GM21515 (cell line): Measurements from ENCODE around the gene OSBPL8.
"Not testable (repeated sequence)": the region's sequence is repeated elsewhere in the genome, so short reads cannot be mapped to it uniquely, and the experiment has no call there.

Experiments used
- ATAC-seq: cut with Tn5 transposase; IDR thresholded peaks from one replicate; pipeline ENCODE4 v1.9.1; 2021; ENCODE audit not compliant: unreplicated experiment

Gene OSBPL8

GRCh38 chr12:76529226-76529918 is 30.2 kb downstream of the OSBPL8 start:
- ATAC-seq, result no peak

- no peak for ATAC-seq
These were observed 36.2 kb downstream of the OSBPL8 start for GRCh38 chr12:76523408-76523807.

- ATAC-seq, result no peak
These were observed 39.2 kb downstream of the OSBPL8 start for GRCh38 chr12:76520348-76520747.

GRCh38 chr12:76519538-76519937 is 40.0 kb downstream of the OSBPL8 start:
- no peak for ATAC-seq

GRCh38 chr12:76518699-76519098 is 40.9 kb downstream of the OSBPL8 start:
- no peak for ATAC-seq

GRCh38 chr12:76515271-76515670 is 44.3 kb downstream of the OSBPL8 start:
- ATAC-seq, result no peak

GRCh38 chr12:76511116-76511716 is 48.4 kb downstream of the OSBPL8 start:
- ATAC-seq, result peak; percentile 83

- ATAC-seq, result no peak
These were observed 51.2 kb downstream of the OSBPL8 start for GRCh38 chr12:76508128-76508980.

- ATAC-seq, result no peak
These were observed 53.4 kb downstream of the OSBPL8 start for GRCh38 chr12:76506149-76506548.

GRCh38 chr12:76505050-76505449 is 54.5 kb downstream of the OSBPL8 start:
- ATAC-seq, result no peak

- no peak for ATAC-seq
These were observed 55.0 kb downstream of the OSBPL8 start for GRCh38 chr12:76504606-76505005.

GRCh38 chr12:76503957-76504356 is 55.6 kb downstream of the OSBPL8 start:
- no peak for ATAC-seq

- ATAC-seq, result no peak
These were observed 58.2 kb downstream of the OSBPL8 start for GRCh38 chr12:76501390-76501789.

GRCh38 chr12:76499136-76499535 is 60.4 kb downstream of the OSBPL8 start:
- not testable (repeated sequence) for ATAC-seq

- no peak for ATAC-seq
These were observed 64.0 kb downstream of the OSBPL8 start for GRCh38 chr12:76495556-76495955.

- no peak for ATAC-seq
These were observed 68.3 kb downstream of the OSBPL8 start for GRCh38 chr12:76491292-76491691.

- ATAC-seq, result no peak
These were observed 68.8 kb downstream of the OSBPL8 start for GRCh38 chr12:76490763-76491162.

GRCh38 chr12:76489737-76490136 is 69.8 kb downstream of the OSBPL8 start:
- ATAC-seq, result no peak

GRCh38 chr12:76486011-76486410 is 73.6 kb downstream of the OSBPL8 start:
- ATAC-seq, result no peak

GRCh38 chr12:76480796-76481195 is 78.8 kb downstream of the OSBPL8 start:
- ATAC-seq, result no peak

- no peak for ATAC-seq
These were observed 81.5 kb downstream of the OSBPL8 start for GRCh38 chr12:76478045-76478444.

GRCh38 chr12:76472862-76473261 is 86.7 kb downstream of the OSBPL8 start:
- ATAC-seq, result not testable (repeated sequence)
